ENCODE data around the gene ALDH18A1.

DNA sequence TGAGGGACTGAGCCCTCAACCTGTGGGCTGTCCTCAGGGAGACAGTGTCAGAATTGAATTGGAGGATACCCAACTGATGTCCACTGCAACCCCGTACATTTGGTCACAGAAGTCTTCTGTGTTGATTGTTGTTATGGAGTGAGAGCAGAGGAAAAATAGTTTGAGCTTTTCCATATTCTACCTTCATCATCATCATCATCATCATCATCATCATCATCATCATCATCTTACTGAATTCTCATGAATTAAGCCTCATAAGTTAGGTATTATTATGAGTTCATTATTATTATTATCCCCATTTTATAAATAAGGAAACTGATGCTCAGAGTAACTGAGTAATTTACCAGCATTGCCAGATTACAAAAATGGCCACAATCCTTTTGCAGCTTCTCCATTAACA lies 8.4 kb downstream of the ALDH18A1 start:
- TF ChIP-seq, protein P1, sequence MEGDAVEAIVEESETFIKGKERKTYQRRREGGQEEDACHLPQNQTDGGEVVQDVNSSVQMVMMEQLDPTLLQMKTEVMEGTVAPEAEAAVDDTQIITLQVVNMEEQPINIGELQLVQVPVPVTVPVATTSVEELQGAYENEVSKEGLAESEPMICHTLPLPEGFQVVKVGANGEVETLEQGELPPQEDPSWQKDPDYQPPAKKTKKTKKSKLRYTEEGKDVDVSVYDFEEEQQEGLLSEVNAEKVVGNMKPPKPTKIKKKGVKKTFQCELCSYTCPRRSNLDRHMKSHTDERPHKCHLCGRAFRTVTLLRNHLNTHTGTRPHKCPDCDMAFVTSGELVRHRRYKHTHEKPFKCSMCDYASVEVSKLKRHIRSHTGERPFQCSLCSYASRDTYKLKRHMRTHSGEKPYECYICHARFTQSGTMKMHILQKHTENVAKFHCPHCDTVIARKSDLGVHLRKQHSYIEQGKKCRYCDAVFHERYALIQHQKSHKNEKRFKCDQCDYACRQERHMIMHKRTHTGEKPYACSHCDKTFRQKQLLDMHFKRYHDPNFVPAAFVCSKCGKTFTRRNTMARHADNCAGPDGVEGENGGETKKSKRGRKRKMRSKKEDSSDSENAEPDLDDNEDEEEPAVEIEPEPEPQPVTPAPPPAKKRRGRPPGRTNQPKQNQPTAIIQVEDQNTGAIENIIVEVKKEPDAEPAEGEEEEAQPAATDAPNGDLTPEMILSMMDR (IDR thresholded peaks at IDR 0.05; ENCODE audit: extremely low read depth in 1 of 2, insufficient read depth in 1 of 2, low read depth in 1 of 2, low read length in 2 of 2), result no peak
- no peak for TF ChIP-seq EZH2 (IDR thresholded peaks at IDR 0.05; ENCODE audit: borderline replicate concordance, low read depth, low read length, severe bottlenecking)
